Endothelial cell of umbilical vein (primary cell): Measurements from ENCODE around the gene WDR48. TPM values are rescaled to one million over a fixed set of nuclear protein-coding genes. Genes with fewer than 3 reads are reported as not detected.

Experiments used
- BruUV-seq: library from RNA; stranded (reverse); fragments of 400-500 nt; replicated peaks from 2 replicates; lab custom pipeline; 2021; lab: Mats Ljungman, UMichigan
- CTCF ChIA-PET: fragments of 300-600, 350-600 bp; sonication (Branson Sonifier 250); formaldehyde crosslinking; loops from one replicate; lab custom pipeline; 2021; ENCODE audit warnings: antibody characterized with exemption, inconsistent platforms; lab: Charles Lee
- POLR2A ChIA-PET: fragments of 300-600, 350-600 bp; sonication (Branson Sonifier 250); formaldehyde crosslinking; loops from one replicate; lab custom pipeline; 2021; ENCODE audit warnings: antibody characterized with exemption, inconsistent platforms; lab: Charles Lee
- DNase-seq: peaks from one replicate; pipeline ENCODE4 v3.0.0-alpha.2; 2011; ENCODE audit warnings: low read depth, low spot score
- FAIRE-seq: peaks from 2 replicates; lab custom pipeline; 2011; peaks lifted over from hg19 to GRCh38; lab: Jason Lieb, UNC
- H2AFZ ChIP-seq: 2 replicates; pipeline ENCODE4 v1.6.0; 2012; ENCODE audit warnings: low read depth, low read length, control low read depth, inconsistent platforms
- H3K27ac ChIP-seq: 2 replicates; pipeline ENCODE4 v1.5.1; 2011; ENCODE audit warnings: low read depth, mild to moderate bottlenecking, control low read depth, low read length, moderate library complexity; ENCODE audit not compliant: insufficient read depth
- H3K27me3 ChIP-seq, 2 experiments: 2 replicates each; pipeline versions ENCODE4 v1.6.0 to v1.6.1; 2011; ENCODE audit warnings: low read length in 2 of 2, mixed read lengths in 1 of 2; ENCODE audit not compliant: control insufficient read depth in 2 of 2, insufficient read depth in 2 of 2
- H3K36me3 ChIP-seq, 2 experiments: 2 replicates in 1 of 2; 3 replicates in 1 of 2; pipeline ENCODE4 v1.5.1; 2011; ENCODE audit warnings: low read length in 2 of 2, mild to moderate bottlenecking in 1 of 2, moderate library complexity in 1 of 2; ENCODE audit not compliant: control insufficient read depth in 2 of 2, insufficient read depth in 2 of 2; ENCODE audit errors: extremely low read depth in 1 of 2
- H3K4me1 ChIP-seq: 3 replicates; pipeline ENCODE4 v1.5.1; 2011; ENCODE audit warnings: mild to moderate bottlenecking, low read length; ENCODE audit not compliant: control insufficient read depth, insufficient read depth; ENCODE audit errors: extremely low read depth
- H3K4me2 ChIP-seq: 2 replicates; pipeline ENCODE4 v1.6.1; 2011; ENCODE audit warnings: low read length, control low read depth, mixed read lengths; ENCODE audit not compliant: insufficient read depth
- H3K4me3 ChIP-seq, 3 experiments: fragments of 200-600 bp in 1 of 3; sonication (generic), shearing (Covaris generic) in 1 of 3; replicated peaks in 1 of 3; 2 replicates each; pipeline ENCODE4 v1.5.1; 2011 to 2016; ENCODE audit warnings: control low read depth in 3 of 3, low read length in 3 of 3, mild to moderate bottlenecking in 2 of 3, inconsistent platforms in 1 of 3, low read depth in 1 of 3, moderate library complexity in 1 of 3; ENCODE audit not compliant: insufficient read depth in 1 of 3
- H3K79me2 ChIP-seq: 2 replicates; pipeline ENCODE4 v1.6.0; 2012; ENCODE audit warnings: low read length, inconsistent platforms; ENCODE audit not compliant: control insufficient read depth, insufficient read depth
- H3K9ac ChIP-seq: replicated peaks from 2 replicates; pipeline ENCODE3; 2011; ENCODE audit warnings: low read length, control low read depth; ENCODE audit not compliant: insufficient read depth; ENCODE audit errors: extremely low read depth
- H3K9me1 ChIP-seq: replicated peaks from 3 replicates; pipeline ENCODE4 v1.6.0; 2011; ENCODE audit warnings: mild to moderate bottlenecking, low read length; ENCODE audit not compliant: control insufficient read depth, insufficient read depth; ENCODE audit errors: extremely low read depth
- H3K9me3 ChIP-seq: replicated peaks from 2 replicates; pipeline ENCODE4 v1.5.1; 2012; ENCODE audit warnings: low read length, inconsistent platforms; ENCODE audit not compliant: control insufficient read depth, insufficient read depth
- H4K20me1 ChIP-seq: replicated peaks from 2 replicates; pipeline ENCODE3; 2011; ENCODE audit warnings: mild to moderate bottlenecking, low read length; ENCODE audit not compliant: control insufficient read depth, insufficient read depth; ENCODE audit errors: extremely low read depth
- EZH2 ChIP-seq: IDR thresholded peaks from 2 replicates; pipeline ENCODE4 v1.6.1; 2012; ENCODE audit warnings: borderline replicate concordance, low read depth, mild to moderate bottlenecking, moderate library complexity, low read length, inconsistent platforms; ENCODE audit not compliant: severe bottlenecking
- FOS ChIP-seq: IDR thresholded peaks from 2 replicates; pipeline ENCODE4 v1.6.1; 2011; ENCODE audit warnings: mild to moderate bottlenecking, low read length, moderate library complexity, borderline replicate concordance; ENCODE audit not compliant: insufficient read depth
- GATA2 ChIP-seq: IDR thresholded peaks from 2 replicates; pipeline ENCODE4 v1.7.0; 2011; ENCODE audit warnings: low read depth, mild to moderate bottlenecking, moderate library complexity, mixed read lengths, low read length; ENCODE audit not compliant: insufficient read length, insufficient read depth
- JUN ChIP-seq: IDR thresholded peaks from 2 replicates; pipeline ENCODE4 v1.6.1; 2011; ENCODE audit warnings: borderline replicate concordance, low read depth; ENCODE audit not compliant: insufficient read length, insufficient read depth
- MAX ChIP-seq: IDR thresholded peaks from 2 replicates; pipeline ENCODE4 v1.6.1; 2011; ENCODE audit not compliant: insufficient read depth, insufficient read length
- MYC ChIP-seq: IDR thresholded peaks from one replicate; pipeline ENCODE4 v1.6.1; 2011; ENCODE audit warnings: mild to moderate bottlenecking, low read depth, low read length
- POLR2A ChIP-seq: IDR thresholded peaks from 2 replicates; pipeline ENCODE4 v1.6.1; 2012; ENCODE audit warnings: low read depth, mild to moderate bottlenecking, control low read depth, low read length
- POLR2AphosphoS5 ChIP-seq: IDR thresholded peaks from 2 replicates; pipeline ENCODE4 v1.6.1; 2012; ENCODE audit warnings: low read depth, mild to moderate bottlenecking, control low read depth, low read length, moderate library complexity; ENCODE audit not compliant: insufficient read depth
- dilution Hi-C: fragments of 300-500 bp; cut with MboI; formaldehyde crosslinking; loops from one replicate; pipeline ENCODE4 v1.15.0; 2019; ENCODE audit warnings: low sequenced_read_pairs; ENCODE audit not compliant: extremely low pct_ligation_motif_present
- intact Hi-C: fragments of 100-400 bp; cut with micrococcal nuclease; formaldehyde crosslinking; loops from one replicate; pipeline ENCODE4 v1.10.0; 2022
- polyA plus RNA-seq, 4 experiments: library from polyadenylated mRNA; depleted of rRNA in 3 of 4; stranded (reverse) in 3 of 4; unstranded in 1 of 4; fragments of >200 nt; gene quantifications; 2 replicates each; pipeline versions ENCODE4 v1.2.1 to v1.2.3, GENCODE V29; 2011 to 2012; ENCODE audit warnings: missing spikeins in 1 of 4
- total RNA-seq: library from RNA; stranded (reverse); gene quantifications from 2 replicates; pipeline ENCODE4 v1.2.3, GENCODE V29; 2021
- TF ChIP-seq, protein P1 (sequence below), 2 donors: IDR thresholded peaks; 1 replicate in 1 of 2; 2 replicates in 1 of 2; pipeline ENCODE4 v1.5.1; 2011; ENCODE audit warnings: low read length in 2 of 2, mild to moderate bottlenecking in 2 of 2, moderate library complexity in 2 of 2, control low read depth in 1 of 2, inconsistent platforms in 1 of 2, low read depth in 1 of 2; ENCODE audit not compliant: insufficient read depth in 1 of 2; ENCODE audit errors: extremely low read depth in 1 of 2

The WDR48 gene
- total and polyA plus RNA-seq, 2 donors (not counting 3 experiments of a cell fraction or from before 2014, with no cell fraction given): 13.7 to 25.3 TPM

DNA sequence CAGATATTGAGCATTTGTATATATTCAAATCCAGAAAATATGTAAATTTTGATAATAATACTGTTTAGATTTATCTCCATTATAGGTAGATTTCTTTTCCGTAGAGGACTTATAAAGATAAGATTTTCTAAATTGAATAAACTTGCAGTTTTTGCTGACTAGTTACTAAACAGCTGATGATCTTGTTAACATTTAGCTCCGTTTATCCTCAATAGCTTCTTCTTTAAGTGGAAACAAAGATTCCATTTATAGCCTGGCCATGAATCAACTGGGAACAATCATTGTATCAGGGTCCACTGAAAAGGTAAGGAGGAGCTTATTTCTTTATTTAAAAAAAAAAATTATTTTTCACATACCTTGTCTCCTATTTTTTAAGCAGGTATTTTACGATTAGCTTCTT is 16.7 kb downstream of the WDR48 start:
- POLR2A ChIA-PET: no interaction called here
- Histone ChIP-seq H3K27ac (no peak overlapping the region), H3K36me3 (peaks cover 3 to 9% of the 10 kb centered on the region in 2 experiments), H3K9ac (no peak overlapping the region), H3K9me1 (peaks cover 3% of the 10 kb centered on the region), H4K20me1 (no peaks in the 10 kb centered on the region), H3K4me2 (no peak overlapping the region), H3K4me3 (no peak overlapping the region), H2AFZ (no peak overlapping the region), H3K79me2 (no peaks in the 10 kb centered on the region), H3K4me1 (no peaks in the 10 kb centered on the region), H3K9me3 (no peaks in the 10 kb centered on the region), H3K27me3 (no peaks in the 10 kb centered on the region)
- DNase-seq (no peak), FAIRE-seq (no peak)
- dilution Hi-C loops (no loop called here), intact Hi-C loops (no loop called here)
- TF ChIP-seq, protein P1, sequence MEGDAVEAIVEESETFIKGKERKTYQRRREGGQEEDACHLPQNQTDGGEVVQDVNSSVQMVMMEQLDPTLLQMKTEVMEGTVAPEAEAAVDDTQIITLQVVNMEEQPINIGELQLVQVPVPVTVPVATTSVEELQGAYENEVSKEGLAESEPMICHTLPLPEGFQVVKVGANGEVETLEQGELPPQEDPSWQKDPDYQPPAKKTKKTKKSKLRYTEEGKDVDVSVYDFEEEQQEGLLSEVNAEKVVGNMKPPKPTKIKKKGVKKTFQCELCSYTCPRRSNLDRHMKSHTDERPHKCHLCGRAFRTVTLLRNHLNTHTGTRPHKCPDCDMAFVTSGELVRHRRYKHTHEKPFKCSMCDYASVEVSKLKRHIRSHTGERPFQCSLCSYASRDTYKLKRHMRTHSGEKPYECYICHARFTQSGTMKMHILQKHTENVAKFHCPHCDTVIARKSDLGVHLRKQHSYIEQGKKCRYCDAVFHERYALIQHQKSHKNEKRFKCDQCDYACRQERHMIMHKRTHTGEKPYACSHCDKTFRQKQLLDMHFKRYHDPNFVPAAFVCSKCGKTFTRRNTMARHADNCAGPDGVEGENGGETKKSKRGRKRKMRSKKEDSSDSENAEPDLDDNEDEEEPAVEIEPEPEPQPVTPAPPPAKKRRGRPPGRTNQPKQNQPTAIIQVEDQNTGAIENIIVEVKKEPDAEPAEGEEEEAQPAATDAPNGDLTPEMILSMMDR (IDR thresholded peaks at IDR 0.05; ENCODE audit: extremely low read depth in 1 of 2, insufficient read depth in 1 of 2, low read depth in 1 of 2, low read length in 2 of 2): no peak
- CTCF ChIA-PET: interaction anchor here (1.3 kb wide), 1 partner anchor 220 kb away, joined by 5 read pairs; no protein-coding TSS in a partner anchor
- no TSS peak for BruUV-seq

DNA sequence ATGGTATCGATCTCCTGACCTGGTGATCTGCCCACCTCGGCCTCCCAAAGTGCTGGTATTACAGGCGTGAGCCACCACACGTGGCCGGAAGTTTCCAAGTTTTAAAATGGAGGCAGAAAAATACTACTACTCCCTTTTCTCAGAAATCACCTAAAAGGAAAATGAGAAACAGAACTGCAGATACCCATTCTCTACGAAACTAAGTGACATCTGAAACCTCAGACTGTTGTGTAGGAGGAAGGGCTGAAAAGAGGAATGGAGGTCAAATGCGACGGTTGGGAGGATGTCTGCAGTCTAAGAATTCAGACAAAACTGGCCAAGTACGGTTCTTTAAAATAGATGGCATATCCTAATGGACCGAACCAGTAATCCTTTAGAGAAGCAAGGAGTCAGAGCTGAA is 24.1 kb downstream of the WDR48 start:
- no TSS peak for BruUV-seq
- FAIRE-seq: no peak
- peaks cover 6% of the 10 kb centered on the region in 2 experiments for H3K36me3 ChIP-seq

More for the DNA sequence above, 24.1 kb downstream of the WDR48 start:
- no peaks in the 10 kb centered on the region for H3K9me1 ChIP-seq
- dilution Hi-C loops (no loop called here), intact Hi-C loops (no loop called here)
- peaks cover 6% of the 10 kb centered on the region for H3K4me1 ChIP-seq
- DNase-seq: no peak
- no peaks in the 10 kb centered on the region for H4K20me1 ChIP-seq
- H3K9ac ChIP-seq: no peak overlapping the region
- no peak overlapping the region for H3K4me2 ChIP-seq
- H3K27me3 ChIP-seq: no peaks in the 10 kb centered on the region
- no peak overlapping the region for H2AFZ ChIP-seq
- POLR2A ChIA-PET: no interaction called here
- CTCF ChIA-PET: no interaction called here
- H3K79me2 ChIP-seq: no peaks in the 10 kb centered on the region
- H3K4me3 ChIP-seq: no peak overlapping the region
- H3K9me3 ChIP-seq: no peaks in the 10 kb centered on the region
- H3K27ac ChIP-seq: no peak overlapping the region
- TF ChIP-seq MAX: no peak
- TF ChIP-seq FOS: no peak
- no peak for TF ChIP-seq POLR2AphosphoS5
- TF ChIP-seq GATA2: no peak
- no peak for TF ChIP-seq JUN
- TF ChIP-seq MYC: no peak
- TF ChIP-seq, protein P1 (IDR thresholded peaks at IDR 0.05; ENCODE audit: extremely low read depth in 1 of 2, insufficient read depth in 1 of 2, low read depth in 1 of 2, low read length in 2 of 2): no peak
- no peak for TF ChIP-seq EZH2
- no peak for TF ChIP-seq POLR2A
